GM19099 (cell line): Measurements from ENCODE around the gene ARHGAP6.

Experiments
- POLR2A ChIP-seq: IDR thresholded peaks from 3 replicates; pipeline ENCODE4 v1.6.1; 2011; ENCODE audit warnings: low read depth; ENCODE audit not compliant: insufficient read length; ENCODE audit errors: extremely low read depth

ARHGAP6 gene

DNA sequence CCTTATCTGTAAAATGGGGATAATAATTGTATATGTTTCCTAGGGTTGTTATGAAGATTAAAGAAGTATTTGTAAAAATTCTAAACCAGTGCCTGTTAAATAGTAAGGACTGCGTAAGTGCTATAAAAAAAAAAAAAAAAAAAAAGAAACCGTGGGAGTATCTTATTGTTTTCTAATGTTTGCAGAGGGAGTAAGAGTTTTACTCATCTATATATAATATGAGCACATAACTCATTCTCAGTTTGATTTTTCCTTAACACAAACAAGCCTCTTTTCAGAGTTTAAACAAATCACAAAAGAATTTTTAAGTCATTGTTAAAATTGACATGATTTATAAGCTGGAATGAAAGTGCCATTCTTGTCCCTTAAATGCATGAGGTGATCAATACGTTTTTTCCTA is 267.6 kb downstream of the ARHGAP6 start:
- no peak for TF ChIP-seq POLR2A

DNA sequence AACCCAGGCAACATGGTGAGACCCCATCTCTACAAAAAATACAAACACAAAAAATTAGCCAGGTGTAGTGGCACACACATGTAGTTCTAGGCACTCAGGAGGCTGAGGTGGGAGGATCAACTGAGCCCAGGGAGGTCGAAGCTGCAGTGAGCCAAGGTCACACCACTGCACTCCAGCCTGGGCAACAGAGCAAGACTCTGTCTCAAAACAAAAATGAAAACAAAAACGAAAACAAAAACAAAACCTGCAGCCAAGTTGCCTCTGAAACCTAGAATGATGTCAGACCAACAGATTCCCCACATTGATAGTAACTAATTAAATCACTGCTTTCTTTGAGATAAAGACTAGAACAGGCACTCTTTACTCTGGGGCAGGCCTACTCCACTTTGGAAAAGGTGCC is 268.0 kb downstream of the ARHGAP6 start:
- no peak for TF ChIP-seq POLR2A

DNA sequence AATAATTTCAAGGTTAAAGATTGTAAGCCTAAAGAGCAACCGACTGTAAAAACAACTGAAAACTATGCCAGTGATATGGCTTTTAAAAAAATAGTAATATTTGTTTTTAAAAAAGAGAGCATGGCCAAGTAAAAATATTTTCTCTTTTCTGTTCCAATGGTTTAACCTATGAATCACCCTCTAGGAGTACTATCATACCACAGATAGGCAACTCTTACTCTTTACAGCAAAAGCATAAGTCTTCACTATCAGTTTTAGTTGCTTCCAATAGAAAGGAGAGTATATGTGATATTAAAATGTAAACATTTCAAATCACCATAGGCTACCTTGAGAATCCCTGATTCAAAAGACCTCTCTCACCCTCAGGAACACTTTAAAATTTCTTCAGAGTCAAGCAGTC is 269.9 kb downstream of the ARHGAP6 start:
- TF ChIP-seq POLR2A: no peak

DNA sequence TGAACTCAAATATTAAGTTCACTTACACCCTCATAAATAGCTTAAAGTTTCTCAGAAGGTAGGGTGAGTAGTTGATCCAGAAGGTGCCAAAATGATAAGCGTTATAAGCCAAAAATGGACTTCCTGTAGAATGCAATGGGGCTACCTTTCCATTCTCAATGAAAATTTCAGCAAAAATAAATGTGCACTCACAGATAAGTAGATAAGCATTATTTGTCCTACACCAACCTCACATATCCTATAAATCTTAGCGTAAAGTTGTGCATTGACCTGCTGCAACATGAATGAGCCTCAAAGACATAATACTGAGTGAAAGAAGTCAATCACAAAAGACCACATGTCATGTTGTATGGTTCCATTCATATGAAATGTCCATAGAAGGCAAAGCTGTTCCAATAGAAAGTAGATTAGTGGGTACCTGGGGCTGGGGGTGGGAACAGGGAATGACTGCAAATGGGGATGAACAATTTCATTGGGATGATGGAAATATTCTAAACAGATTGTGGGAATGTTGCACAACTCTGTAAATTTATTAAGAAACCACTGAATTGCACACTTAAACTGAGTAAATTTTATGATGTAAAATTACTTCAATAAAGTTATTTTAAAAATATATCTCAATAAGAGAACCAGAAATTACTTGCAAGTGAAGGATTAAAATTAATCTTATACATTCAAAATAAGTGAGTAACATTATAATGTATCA is 271.6 kb downstream of the ARHGAP6 start:
- TF ChIP-seq POLR2A: no peak

DNA sequence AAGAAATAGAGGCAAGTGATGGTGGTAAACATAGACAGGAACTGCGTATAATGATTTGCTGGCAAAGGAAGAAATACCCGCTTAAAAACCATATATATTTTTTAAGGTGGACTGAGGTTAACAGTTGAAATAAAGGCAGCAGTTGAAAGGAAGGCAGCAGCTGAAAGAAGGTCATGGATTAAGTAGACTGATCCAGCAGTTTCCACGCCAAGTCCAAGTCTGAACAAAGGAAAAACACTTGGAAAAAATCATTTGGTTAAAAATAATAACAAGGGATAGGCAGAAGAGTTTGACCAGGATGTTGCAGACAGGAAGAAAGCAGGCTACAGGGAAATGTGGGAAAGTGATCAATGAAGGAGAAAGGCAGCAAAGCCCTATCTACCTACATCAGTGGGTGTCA is 278.9 kb downstream of the ARHGAP6 start:
- no peak for TF ChIP-seq POLR2A

DNA sequence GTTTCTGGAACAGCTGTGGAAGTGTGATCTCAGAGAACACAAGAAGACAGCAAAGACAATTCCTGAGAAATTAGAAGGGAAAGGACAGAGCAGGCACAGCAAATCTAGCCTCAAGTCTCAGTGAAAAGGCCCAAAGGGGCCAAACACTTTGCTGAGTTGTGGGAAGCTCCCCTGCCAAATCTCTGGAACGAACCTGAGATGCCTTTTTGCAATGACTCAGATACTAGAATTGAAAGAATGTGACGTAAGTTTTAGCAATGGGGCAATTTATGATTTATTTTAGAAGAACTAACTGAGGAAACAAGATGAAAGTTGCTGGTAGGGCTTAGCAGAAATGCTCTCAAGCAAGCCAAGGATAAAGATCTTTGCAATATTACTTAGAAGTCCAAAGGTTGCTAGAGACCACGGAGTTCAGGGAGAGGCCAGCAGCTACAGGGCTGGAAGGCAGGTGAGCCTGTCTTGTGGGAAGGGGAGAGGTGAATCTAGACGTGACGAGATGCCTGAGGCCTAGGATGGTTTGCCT is 279.7 kb downstream of the ARHGAP6 start:
- TF ChIP-seq POLR2A: no peak

DNA sequence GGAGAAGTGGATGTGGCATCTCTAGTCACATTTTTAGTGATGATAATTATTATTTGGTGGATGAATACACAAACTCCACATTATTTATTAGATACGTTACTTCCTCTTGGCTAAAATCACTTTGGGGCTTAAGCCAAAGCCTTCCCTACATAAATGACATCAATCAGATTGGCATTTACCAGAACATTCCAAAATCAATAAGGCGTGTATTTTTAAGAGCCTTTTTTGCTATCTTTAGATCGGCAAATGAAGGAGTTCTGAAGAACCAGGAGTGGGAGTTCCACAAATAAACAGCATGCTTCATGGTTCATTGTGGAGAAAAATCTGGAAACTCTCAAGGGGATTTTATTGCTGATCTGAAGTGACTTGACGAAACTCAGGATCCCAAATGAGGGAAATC is 282.8 kb downstream of the ARHGAP6 start:
- no peak for TF ChIP-seq POLR2A

DNA sequence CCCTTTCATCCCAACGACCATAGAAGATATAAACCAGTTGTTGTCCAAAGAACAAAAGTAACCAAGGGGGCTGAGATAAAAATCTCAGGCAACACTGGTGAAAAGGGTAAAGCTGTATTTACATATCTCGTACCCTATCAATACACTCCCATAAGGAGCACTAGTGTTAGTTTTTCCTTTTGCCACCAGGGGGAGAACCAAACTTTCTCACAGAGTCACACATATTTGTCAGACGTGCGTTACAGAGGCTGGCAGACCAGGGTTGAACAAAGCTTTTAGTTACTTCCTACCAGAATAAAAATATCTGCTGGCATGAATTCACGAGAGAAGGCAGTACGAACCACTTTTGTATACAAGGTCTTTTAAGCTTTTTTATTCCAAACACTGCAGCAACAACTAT is 284.3 kb downstream of the ARHGAP6 start:
- no peak for TF ChIP-seq POLR2A

DNA sequence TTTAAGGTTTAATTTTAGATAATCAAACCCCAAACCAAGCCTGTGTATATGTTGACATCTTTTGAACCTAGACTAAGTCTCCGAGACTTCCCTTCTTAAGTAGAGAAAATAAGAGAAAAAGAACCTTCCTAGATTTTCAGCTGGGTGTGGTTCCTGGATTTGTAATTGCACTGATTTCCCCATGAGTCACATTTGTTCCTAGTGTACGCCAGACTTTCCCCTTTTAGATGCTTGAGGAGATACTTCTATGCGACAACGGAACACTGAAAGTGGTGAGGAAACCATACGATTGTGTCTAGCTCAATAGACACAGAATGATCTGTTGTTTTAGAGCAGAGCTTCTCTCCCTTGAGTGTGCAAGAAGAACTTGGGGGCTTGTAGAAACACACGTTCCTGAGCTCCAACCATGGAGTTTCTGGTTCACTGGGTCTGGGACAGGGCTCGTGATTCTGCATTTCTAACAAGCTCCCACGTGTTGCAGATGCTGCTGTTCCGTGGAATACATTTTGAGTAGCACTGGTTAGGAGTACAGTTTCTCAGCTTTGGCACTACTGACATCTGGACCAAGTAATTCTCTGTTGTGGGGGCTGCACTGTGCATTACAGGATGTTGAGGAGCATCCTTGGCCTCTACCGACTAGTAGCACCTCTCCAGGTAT is 285.4 kb downstream of the ARHGAP6 start:
- no peak for TF ChIP-seq POLR2A

DNA sequence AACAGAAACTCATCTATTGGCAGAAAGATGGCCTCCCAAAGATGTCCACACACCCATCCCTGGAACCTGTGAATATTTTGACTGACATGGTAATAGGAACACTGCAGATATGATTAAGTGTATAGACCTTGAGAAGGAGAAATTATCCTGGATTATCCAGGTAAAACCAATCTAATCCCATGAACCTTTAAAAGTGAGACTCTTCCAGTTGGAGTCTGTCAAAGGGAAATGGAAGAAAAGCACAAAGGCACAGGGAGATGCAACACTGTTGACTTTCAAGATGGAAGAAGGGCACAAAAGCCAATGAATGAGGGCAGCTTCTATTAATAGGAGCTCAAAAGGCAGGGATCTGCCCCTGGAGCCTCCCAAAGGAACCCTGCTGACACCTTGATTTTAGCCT is 289.6 kb downstream of the ARHGAP6 start:
- no peak for TF ChIP-seq POLR2A

DNA sequence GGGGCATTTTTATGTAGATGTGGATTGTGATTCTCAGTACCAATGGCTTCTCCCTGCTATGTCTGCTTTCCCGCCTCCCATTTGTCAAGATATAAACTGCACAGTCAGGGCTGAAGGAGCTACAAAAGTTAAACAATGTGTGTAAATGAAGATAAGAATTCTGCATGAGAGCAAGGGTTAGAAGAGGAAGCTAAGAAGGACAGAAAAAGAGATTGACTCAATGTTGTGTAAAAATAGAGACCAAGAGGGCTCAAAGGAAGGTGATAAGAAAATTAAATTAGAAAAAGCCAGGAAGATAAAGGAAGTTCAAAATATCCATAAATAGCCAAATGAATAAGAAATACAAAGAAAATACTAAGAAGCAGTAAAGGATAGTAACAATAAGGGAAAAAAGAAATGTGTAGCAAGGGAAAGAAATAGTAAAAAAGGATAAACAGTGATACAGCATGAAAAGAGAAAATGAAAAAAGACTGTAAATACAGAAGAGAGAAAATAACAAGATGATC is 290.1 kb downstream of the ARHGAP6 start:
- no peak for TF ChIP-seq POLR2A

DNA sequence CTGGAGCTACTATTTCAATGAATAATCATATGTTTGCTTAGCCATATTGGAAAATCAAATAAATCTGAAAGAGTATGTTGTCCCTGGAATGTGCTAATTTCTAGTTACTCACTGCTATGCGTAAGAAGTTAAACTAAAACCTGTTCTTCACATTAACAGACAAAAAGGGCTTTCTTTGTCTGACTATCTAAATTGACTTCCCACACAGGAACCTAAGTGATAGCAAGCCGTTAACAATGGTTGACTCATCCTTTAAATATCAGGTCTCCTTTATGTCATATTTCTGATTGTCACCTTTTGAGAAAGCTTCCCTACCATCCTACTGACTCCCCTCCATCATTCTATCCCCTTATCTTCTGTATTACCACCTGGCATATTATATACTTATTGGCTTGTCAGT is 291.1 kb downstream of the ARHGAP6 start:
- TF ChIP-seq POLR2A: no peak

DNA sequence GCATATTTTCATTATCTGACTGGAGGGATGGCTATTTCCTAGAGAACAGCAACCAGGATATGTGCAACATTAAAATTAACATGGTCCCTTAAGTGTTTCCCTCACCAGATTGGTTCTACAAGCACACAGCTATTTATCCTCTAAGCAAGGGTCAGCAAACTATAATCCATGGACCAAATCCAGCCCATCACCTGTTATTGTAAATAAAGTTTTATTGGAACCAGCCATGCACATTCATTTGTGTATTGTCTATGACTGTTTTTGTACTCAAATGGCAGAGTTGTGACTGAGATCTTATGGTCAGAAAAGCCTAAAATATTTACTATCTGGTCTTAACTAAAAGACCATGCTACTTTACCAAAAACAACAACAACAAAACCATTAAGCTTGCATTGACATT is 294.6 kb downstream of the ARHGAP6 start:
- no peak for TF ChIP-seq POLR2A

DNA sequence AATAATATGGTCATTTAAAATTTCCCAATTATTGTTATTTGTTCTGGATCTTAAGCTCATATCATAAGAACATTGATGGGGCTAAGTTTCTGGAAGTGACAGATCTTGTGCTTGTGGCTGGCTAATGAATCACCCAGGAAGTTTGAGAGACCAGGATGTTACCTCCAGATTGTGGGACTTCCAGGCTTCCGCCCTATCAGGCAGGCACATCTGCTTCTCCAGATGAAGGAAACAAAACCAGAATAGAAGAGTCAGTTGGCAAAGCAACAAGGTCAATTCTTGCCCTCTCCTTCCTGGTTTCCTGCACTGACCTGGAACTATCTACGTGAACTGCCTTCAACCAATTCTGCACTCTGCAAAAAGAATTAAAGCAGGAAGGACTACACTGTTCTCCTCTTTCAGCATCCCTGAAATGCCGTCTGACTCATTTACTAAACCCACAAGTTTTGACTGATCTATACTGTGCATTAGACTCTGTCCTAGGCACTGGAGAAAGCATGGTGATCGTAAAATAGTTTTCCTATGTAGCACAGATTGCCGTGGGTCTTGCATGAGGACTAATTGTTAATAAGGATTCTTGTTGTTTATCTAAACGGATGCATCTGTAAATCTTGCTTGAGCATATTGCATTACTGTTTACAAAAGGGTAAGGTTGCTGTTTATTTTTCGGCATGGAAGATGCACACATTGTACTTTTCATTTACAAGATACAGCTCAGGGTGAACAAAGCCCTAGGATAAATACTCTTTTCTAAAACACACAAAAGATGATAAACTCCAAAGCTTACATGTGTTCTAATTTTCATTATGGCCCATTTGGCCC is 297.9 kb downstream of the ARHGAP6 start:
- TF ChIP-seq POLR2A: no peak

DNA sequence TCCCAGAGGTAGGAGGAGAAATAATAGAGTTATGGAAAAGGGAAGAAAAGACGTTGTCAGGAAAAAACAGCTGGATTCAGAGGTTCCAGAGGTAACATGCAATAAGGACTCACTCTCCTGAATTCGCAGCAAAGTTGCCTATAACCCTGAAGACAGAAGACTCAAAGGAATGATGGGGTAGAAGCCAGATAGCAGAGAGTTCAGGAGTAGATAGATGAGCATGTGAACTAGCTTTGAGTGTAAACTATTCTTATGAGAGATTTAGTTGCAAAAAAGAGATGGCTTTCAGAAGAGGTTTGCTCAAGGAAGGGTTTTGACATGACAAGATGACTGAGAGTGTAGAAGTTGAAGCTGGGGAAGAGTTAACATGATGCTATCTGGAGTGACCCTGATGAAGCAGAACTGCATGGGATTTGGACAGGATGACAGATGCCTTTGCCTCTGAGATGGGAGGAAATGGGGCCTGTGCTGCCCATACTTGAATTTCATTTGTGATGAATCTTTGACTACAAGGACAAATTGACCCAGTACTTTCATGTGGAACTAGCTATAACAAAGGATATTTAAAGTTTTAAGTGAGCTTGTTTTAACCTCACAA is 298.6 kb downstream of the ARHGAP6 start:
- TF ChIP-seq POLR2A: no peak
